Erythroblast (primary cell): ENCODE measurements around the gene GAGE13.

Experiments used
- GATA1 ChIP-seq: IDR thresholded peaks from 2 replicates; pipeline ENCODE4 v1.6.1; 2011; ENCODE audit warnings: low read depth, mild to moderate bottlenecking, control low read depth, low read length, moderate library complexity
- POLR2A ChIP-seq: IDR thresholded peaks from 2 replicates; pipeline ENCODE4 v1.6.1; 2011; ENCODE audit warnings: mild to moderate bottlenecking, low read length

GRCh38 chrX:49310371-49310770, 21.0 kb upstream of the GAGE13 start:
- TF ChIP-seq POLR2A (no peak), GATA1 (no peak)
